HG03139 (cell line): ENCODE data around the gene ENPP1.
A peak's percentile ranks its signal among the peaks of the same experiment; 100 is the strongest.
"Not testable (repeated sequence)": the region's sequence is repeated elsewhere in the genome, so short reads cannot be mapped to it uniquely, and the experiment has no call there.

ENCODE experiments used
- ATAC-seq: cut with Tn5 transposase; IDR thresholded peaks from one replicate; pipeline ENCODE4 v1.9.1; 2021; ENCODE audit not compliant: unreplicated experiment

ENPP1 gene

GRCh38 chr6:131867744-131868143 is 59.9 kb downstream of the ENPP1 start:
- no peak for ATAC-seq

GRCh38 chr6:131868836-131869235 is 61.0 kb downstream of the ENPP1 start:
- ATAC-seq, result no peak

GRCh38 chr6:131875647-131876046 is 67.8 kb downstream of the ENPP1 start:
- ATAC-seq, result no peak

- no peak for ATAC-seq
Measured at GRCh38 chr6:131876545-131876944, 68.7 kb downstream of the ENPP1 start.

GRCh38 chr6:131877999-131878789 is 70.4 kb downstream of the ENPP1 start:
- no peak for ATAC-seq

- no peak for ATAC-seq
Measured at GRCh38 chr6:131883016-131883415, 75.2 kb downstream of the ENPP1 start.

GRCh38 chr6:131885237-131885636 is 77.4 kb downstream of the ENPP1 start:
- no peak for ATAC-seq

- ATAC-seq, result no peak
Measured at GRCh38 chr6:131886517-131886916, 78.7 kb downstream of the ENPP1 start.

- ATAC-seq, result no peak
Measured at GRCh38 chr6:131890091-131890490, 82.3 kb downstream of the ENPP1 start.

- no peak for ATAC-seq
Measured at GRCh38 chr6:131893198-131893597, 85.4 kb downstream of the ENPP1 start.

GRCh38 chr6:131894493-131895424 is 86.9 kb downstream of the ENPP1 start:
- no peak for ATAC-seq

- no peak for ATAC-seq
Measured at GRCh38 chr6:131897050-131897435, 89.2 kb downstream of the ENPP1 start.

- ATAC-seq, result no peak
Measured at GRCh38 chr6:131897621-131898020, 89.8 kb downstream of the ENPP1 start.

GRCh38 chr6:131898718-131899117 is 90.9 kb downstream of the ENPP1 start:
- ATAC-seq, result no peak

GRCh38 chr6:131900231-131900630 is 92.4 kb downstream of the ENPP1 start:
- ATAC-seq, result no peak

- ATAC-seq, result not testable (repeated sequence)
Measured at GRCh38 chr6:131901326-131901873, 93.6 kb downstream of the ENPP1 start.

GRCh38 chr6:131903734-131904133 is 95.9 kb downstream of the ENPP1 start:
- not testable (repeated sequence) for ATAC-seq

GRCh38 chr6:131908787-131909186 is 101.0 kb downstream of the ENPP1 start:
- not testable (repeated sequence) for ATAC-seq

GRCh38 chr6:131909408-131910218 is 101.8 kb downstream of the ENPP1 start:
- ATAC-seq, result peak; percentile 98

- no peak for ATAC-seq
Measured at GRCh38 chr6:131910219-131910589, 102.4 kb downstream of the ENPP1 start.

GRCh38 chr6:131910956-131911355 is 103.1 kb downstream of the ENPP1 start:
- ATAC-seq, result no peak
